ENCODE data around the gene ARHGEF11. TPM values are rescaled to one million over a fixed set of nuclear protein-coding genes. Genes with fewer than 3 reads are reported as not detected.

Gene ARHGEF11
- total and polyA plus RNA-seq, 10 donors, result 3.4 to 65.3 (median 42.7) TPM

- no peak for DNase-seq
- Histone ChIP-seq H3K4me1 (peaks cover 7 to 94% (median 49%) of the 10 kb centered on the region in 6 donors), H3K27ac (peak overlapping the region in 5 of 8 donors; percentile 25 to 89 (median 68)), H3K9me3 (no peaks in the 10 kb centered on the region), H3K27me3 (replicated peaks in 1 of 7) (peaks cover 0 to 36% (median 0%) of the 10 kb centered on the region in 7 donors), H3K4me3 (no peak overlapping the region), H3K36me3 (peaks cover 0 to 7% (median 0%) of the 10 kb centered on the region in 6 donors)
- intact Hi-C loops (cut with DNase I; ENCODE audit: low total_unique reads), result no loop called here
- 78 to 90% (median 87%) methylated on average over 4 of the region's 4 CpGs for WGBS, 5 donors
- TF ChIP-seq POLR2A (IDR thresholded peaks at IDR 0.05) (no peak), POLR2AphosphoS5 (IDR thresholded peaks at IDR 0.05) (no peak), CTCF (IDR thresholded peaks at IDR 0.05 in 8 of 11, conservative IDR thresholded peaks at IDR 0.05 in 3 of 11) (no peak)
These were observed 144.0 kb downstream of the ARHGEF11 start for GRCh38 chr1:156901590-156901900.

GRCh38 chr1:156900896-156901589 lies 144.5 kb downstream of the ARHGEF11 start:
- Histone ChIP-seq H3K36me3 (peaks cover 0 to 2% (median 0%) of the 10 kb centered on the region in 6 donors), H3K27ac (peak overlapping the region in 5 of 8 donors; percentile 25 to 89 (median 68)), H3K4me3 (no peak overlapping the region), H3K4me1 (peaks cover 7 to 99% (median 51%) of the 10 kb centered on the region in 6 donors), H3K27me3 (replicated peaks in 1 of 7) (peaks cover 0 to 36% (median 0%) of the 10 kb centered on the region in 7 donors), H3K9me3 (no peaks in the 10 kb centered on the region)
- intact Hi-C loops (cut with DNase I; ENCODE audit: low total_unique reads), result no loop called here
- WGBS, 5 donors, result 44 to 68% (median 65%) methylated on average over 5 to 6 of the region's 6 CpGs
- TF ChIP-seq CTCF (IDR thresholded peaks at IDR 0.05 in 8 of 11, conservative IDR thresholded peaks at IDR 0.05 in 3 of 11), result no peak
- no peak for TF ChIP-seq POLR2AphosphoS5 (IDR thresholded peaks at IDR 0.05)
- TF ChIP-seq POLR2A (IDR thresholded peaks at IDR 0.05), result no peak
- DNase-seq, result no peak

GRCh38 chr1:156899956-156900718 lies 145.4 kb downstream of the ARHGEF11 start:
- H3K27me3 ChIP-seq (replicated peaks in 1 of 7), result peaks cover 0 to 41% (median 0%) of the 10 kb centered on the region in 7 donors
- H3K27ac ChIP-seq, result peak overlapping the region in 4 of 8 donors; percentile 41 to 89 (median 75)
- H3K4me1 ChIP-seq, result peaks cover 7 to 99% (median 52%) of the 10 kb centered on the region in 6 donors
- H3K9me3 ChIP-seq, result no peaks in the 10 kb centered on the region
- H3K4me3 ChIP-seq, result no peak overlapping the region
- no peak for TF ChIP-seq POLR2AphosphoS5 (IDR thresholded peaks at IDR 0.05)
- TF ChIP-seq CTCF (IDR thresholded peaks at IDR 0.05 in 8 of 11, conservative IDR thresholded peaks at IDR 0.05 in 3 of 11), result no peak
- no peak for TF ChIP-seq POLR2A (IDR thresholded peaks at IDR 0.05)
- intact Hi-C loops (cut with DNase I; ENCODE audit: low total_unique reads), result no loop called here
- WGBS, 5 donors, result 70 to 77% (median 74%) methylated on average over 12 of the region's 12 CpGs
- no peaks in the 10 kb centered on the region for H3K36me3 ChIP-seq
- DNase-seq, result no peak

All from spleen (tissue), 11 donors.